ENCODE data around the gene CCDC150.

The CCDC150 gene

GRCh38 chr2:196639180-196640030, at the start of gene CCDC150:
TSS of gene CCDC150 (plus strand) at chr2:196639715. CDS start at chr2:196639767, 52 bp downstream.
- DNase-seq (ENCODE audit: low spot score in 2 of 2), result peak; percentile 90 to 91
- H3K4me1 Mint-ChIP-seq, result peaks cover 14% of the 10 kb centered on the region
- H3K36me3 Mint-ChIP-seq (ENCODE audit: insufficient read depth), result peaks cover 4% of the 10 kb centered on the region
- H3K4me3 Mint-ChIP-seq, result peak within 1 kb of the TSS; percentile 88
- H3K27ac Mint-ChIP-seq (ENCODE audit: low read depth), result peak within 1 kb of the TSS; percentile 76
- ATAC-seq (replicated peaks; ENCODE audit: extremely low read depth, poor library complexity, severe bottlenecking), result peak; percentile 100
- no peaks in the 10 kb centered on the region for H3K27me3 Mint-ChIP-seq
- H3K9me3 Mint-ChIP-seq, result no peaks in the 10 kb centered on the region

DNA sequence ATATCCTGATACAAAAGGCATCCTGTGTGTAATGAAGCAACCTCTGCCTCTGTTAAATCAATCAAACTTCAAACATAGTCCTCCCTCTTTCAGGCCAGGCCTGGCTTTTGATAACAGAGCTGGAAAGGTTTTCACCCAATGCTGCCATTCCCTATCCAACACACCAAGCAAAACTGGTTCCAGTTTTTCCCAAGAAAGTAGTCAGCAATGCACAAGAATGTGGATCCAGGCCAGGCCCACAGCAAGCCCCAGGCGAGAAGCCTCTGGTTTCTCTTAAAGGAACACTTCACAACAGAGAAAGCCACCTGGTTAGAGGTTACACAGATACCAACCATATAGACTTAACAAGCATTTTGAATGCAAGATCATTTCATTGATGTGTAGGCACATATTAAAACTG, 49.2 kb upstream of the CCDC150 start:
- Mint-ChIP-seq H3K9me3 (peaks cover 8% of the 10 kb centered on the region), H3K27ac (ENCODE audit: low read depth) (no peak overlapping the region), H3K4me1 (no peaks in the 10 kb centered on the region), H3K27me3 (peaks cover 90% of the 10 kb centered on the region), H3K4me3 (no peak overlapping the region), H3K36me3 (ENCODE audit: insufficient read depth) (peaks cover 2% of the 10 kb centered on the region)
- DNase-seq (ENCODE audit: low spot score in 2 of 2), result no peak
- ATAC-seq (replicated peaks; ENCODE audit: extremely low read depth, poor library complexity, severe bottlenecking), result no peak

GRCh38 chr2:196591004-196591403, 48.5 kb upstream of the CCDC150 start:
- no peak overlapping the region for H3K27ac Mint-ChIP-seq (ENCODE audit: low read depth)
- peaks cover 2% of the 10 kb centered on the region for H3K36me3 Mint-ChIP-seq (ENCODE audit: insufficient read depth)
- no peak for DNase-seq (ENCODE audit: low spot score in 2 of 2)
- H3K9me3 Mint-ChIP-seq, result peaks cover 6% of the 10 kb centered on the region
- ATAC-seq (replicated peaks; ENCODE audit: extremely low read depth, poor library complexity, severe bottlenecking), result no peak
- no peak overlapping the region for H3K4me3 Mint-ChIP-seq
- no peaks in the 10 kb centered on the region for H3K4me1 Mint-ChIP-seq
- H3K27me3 Mint-ChIP-seq, result peaks cover 90% of the 10 kb centered on the region

DNA sequence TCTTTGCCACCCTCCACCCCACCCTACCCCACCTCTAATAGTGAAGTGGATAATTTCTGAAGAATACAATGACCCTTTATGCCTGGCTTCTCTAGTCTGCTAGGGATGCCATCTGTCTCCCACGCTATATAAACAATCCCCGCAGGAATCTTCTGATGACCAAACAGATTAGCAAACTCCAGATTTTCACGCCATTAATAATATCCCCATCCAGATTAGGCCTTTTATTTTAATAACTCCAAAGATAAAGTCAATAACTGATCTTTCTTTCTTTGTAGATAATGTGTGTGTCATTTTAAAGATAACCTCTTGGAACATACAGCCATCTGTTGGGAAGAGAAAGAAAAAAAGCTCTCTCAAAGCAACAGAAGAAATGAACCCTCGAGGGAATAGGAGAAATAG, 47.9 kb upstream of the CCDC150 start:
- no peak for DNase-seq (ENCODE audit: low spot score in 2 of 2)
- no peak for ATAC-seq (replicated peaks; ENCODE audit: extremely low read depth, poor library complexity, severe bottlenecking)
- Mint-ChIP-seq H3K27ac (ENCODE audit: low read depth) (no peak overlapping the region), H3K4me3 (no peak overlapping the region), H3K9me3 (peaks cover 4% of the 10 kb centered on the region), H3K36me3 (ENCODE audit: insufficient read depth) (peaks cover 2% of the 10 kb centered on the region), H3K27me3 (peaks cover 90% of the 10 kb centered on the region), H3K4me1 (no peaks in the 10 kb centered on the region)

- ATAC-seq (replicated peaks; ENCODE audit: extremely low read depth, poor library complexity, severe bottlenecking) (no peak), DNase-seq (ENCODE audit: low spot score in 2 of 2) (no peak)
These were observed 47.1 kb upstream of the CCDC150 start for GRCh38 chr2:196592331-196592910.

GRCh38 chr2:196592911-196593881, 46.3 kb upstream of the CCDC150 start, which contains the start of gene HECW2:
TSS of gene HECW2 (minus strand) at chr2:196593554.
- Mint-ChIP-seq H3K27me3 (peaks cover 86% of the 10 kb centered on the region), H3K4me1 (no peaks in the 10 kb centered on the region), H3K4me3 (peak within 1 kb of the TSS; percentile 61), H3K36me3 (ENCODE audit: insufficient read depth) (peaks cover 2% of the 10 kb centered on the region), H3K27ac (ENCODE audit: low read depth) (no peak within 1 kb of the TSS), H3K9me3 (no peaks in the 10 kb centered on the region)
- ATAC-seq (replicated peaks; ENCODE audit: extremely low read depth, poor library complexity, severe bottlenecking) (no peak), DNase-seq (ENCODE audit: low spot score in 2 of 2) (no peak)

More at GRCh38 chr2:196592331-196592910, 47.1 kb upstream of the CCDC150 start:
- no peaks in the 10 kb centered on the region for H3K4me1 Mint-ChIP-seq
- H3K27ac Mint-ChIP-seq (ENCODE audit: low read depth), result no peak overlapping the region
- H3K36me3 Mint-ChIP-seq (ENCODE audit: insufficient read depth), result peaks cover 2% of the 10 kb centered on the region
- H3K27me3 Mint-ChIP-seq, result peaks cover 91% of the 10 kb centered on the region
- H3K9me3 Mint-ChIP-seq, result no peaks in the 10 kb centered on the region
- peak overlapping the region; percentile 61 for H3K4me3 Mint-ChIP-seq

GRCh38 chr2:196594158-196594557, 45.4 kb upstream of the CCDC150 start:
- H3K4me3 Mint-ChIP-seq, result no peak overlapping the region
- DNase-seq (ENCODE audit: low spot score in 2 of 2) (no peak), ATAC-seq (replicated peaks; ENCODE audit: extremely low read depth, poor library complexity, severe bottlenecking) (no peak)
- no peaks in the 10 kb centered on the region for H3K9me3 Mint-ChIP-seq
- H3K27me3 Mint-ChIP-seq, result peaks cover 79% of the 10 kb centered on the region
- H3K4me1 Mint-ChIP-seq, result no peaks in the 10 kb centered on the region
- no peak overlapping the region for H3K27ac Mint-ChIP-seq (ENCODE audit: low read depth)
- H3K36me3 Mint-ChIP-seq (ENCODE audit: insufficient read depth), result no peaks in the 10 kb centered on the region

- Mint-ChIP-seq H3K4me3 (no peak overlapping the region), H3K4me1 (no peaks in the 10 kb centered on the region), H3K9me3 (no peaks in the 10 kb centered on the region), H3K36me3 (ENCODE audit: insufficient read depth) (no peaks in the 10 kb centered on the region), H3K27me3 (peaks cover 68% of the 10 kb centered on the region), H3K27ac (ENCODE audit: low read depth) (no peak overlapping the region)
- no peak for DNase-seq (ENCODE audit: low spot score in 2 of 2)
- ATAC-seq (replicated peaks; ENCODE audit: extremely low read depth, poor library complexity, severe bottlenecking), result no peak
These were observed 42.0 kb upstream of the CCDC150 start for GRCh38 chr2:196597531-196597930.

GRCh38 chr2:196598412-196598811, 41.1 kb upstream of the CCDC150 start:
- Mint-ChIP-seq H3K36me3 (ENCODE audit: insufficient read depth) (no peaks in the 10 kb centered on the region), H3K4me1 (no peaks in the 10 kb centered on the region)

DNA sequence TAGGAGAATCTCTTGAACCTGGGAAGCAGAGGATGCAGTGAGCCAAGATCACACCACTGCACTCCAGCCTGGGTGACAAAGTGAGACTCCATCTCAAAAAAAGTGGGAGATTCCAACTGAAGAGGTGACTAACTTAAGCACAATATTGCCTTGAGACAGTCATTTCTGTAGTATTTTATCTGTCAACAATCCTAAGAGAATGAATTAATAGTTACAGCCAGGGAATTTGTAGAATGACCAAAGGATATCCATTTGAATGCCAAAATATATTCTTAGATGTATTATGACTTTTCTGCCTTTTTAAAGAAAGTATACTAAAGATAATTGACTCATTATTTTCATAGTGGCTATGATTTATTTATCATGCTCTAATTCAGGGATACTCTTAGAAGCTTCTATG, 40.7 kb upstream of the CCDC150 start:
- Mint-ChIP-seq H3K4me1 (no peaks in the 10 kb centered on the region), H3K36me3 (ENCODE audit: insufficient read depth) (no peaks in the 10 kb centered on the region), H3K9me3 (no peaks in the 10 kb centered on the region), H3K4me3 (no peak overlapping the region), H3K27me3 (peaks cover 73% of the 10 kb centered on the region), H3K27ac (ENCODE audit: low read depth) (no peak overlapping the region)
- no peak for DNase-seq (ENCODE audit: low spot score in 2 of 2)
- no peak for ATAC-seq (replicated peaks; ENCODE audit: extremely low read depth, poor library complexity, severe bottlenecking)

More at GRCh38 chr2:196598412-196598811, 41.1 kb upstream of the CCDC150 start:
- Mint-ChIP-seq H3K27me3 (peaks cover 73% of the 10 kb centered on the region), H3K27ac (ENCODE audit: low read depth) (no peak overlapping the region), H3K9me3 (no peaks in the 10 kb centered on the region), H3K4me3 (no peak overlapping the region)
- DNase-seq (ENCODE audit: low spot score in 2 of 2) (no peak), ATAC-seq (replicated peaks; ENCODE audit: extremely low read depth, poor library complexity, severe bottlenecking) (no peak)

DNA sequence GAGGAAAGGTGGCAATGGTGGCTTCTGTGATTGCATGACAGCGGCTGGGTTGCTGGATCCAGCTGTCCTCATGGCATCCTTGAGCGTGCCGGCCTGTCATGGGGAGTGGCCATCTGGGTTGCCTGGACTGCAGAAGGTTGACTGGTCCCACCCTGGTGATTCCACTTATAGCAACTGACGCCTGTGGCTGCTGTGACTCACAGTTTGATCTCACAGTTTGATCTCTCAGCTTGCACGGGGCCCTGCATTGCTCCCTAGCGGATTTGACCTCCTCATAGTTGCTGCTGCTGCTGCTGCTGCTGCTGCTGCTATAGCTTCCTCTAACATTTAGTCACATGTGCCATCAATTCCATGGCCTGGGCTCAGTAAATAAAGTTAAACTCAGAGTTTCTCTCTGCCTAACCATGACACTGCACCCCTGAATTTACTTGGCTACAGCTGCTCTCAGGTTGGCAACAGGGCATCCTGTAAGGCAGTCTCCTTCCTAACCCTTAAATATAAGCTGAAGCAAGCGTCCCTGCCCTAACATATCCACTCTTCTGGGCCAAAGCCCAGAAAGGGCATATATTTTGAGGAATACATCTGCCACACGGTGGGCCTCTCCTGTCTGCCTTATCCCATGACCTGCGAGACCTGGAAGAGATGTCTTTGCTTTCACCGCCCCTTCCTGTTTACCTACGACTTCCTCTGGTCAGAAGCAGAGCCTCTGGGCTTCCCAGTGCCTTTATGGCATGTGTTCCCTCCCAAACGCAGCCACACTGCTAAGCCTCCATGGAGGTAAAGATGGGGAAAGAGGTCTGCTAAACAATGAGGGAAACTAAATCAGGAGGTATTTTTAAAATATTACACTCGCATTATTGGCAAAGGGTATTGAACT, 37.8 kb upstream of the CCDC150 start:
- DNase-seq (ENCODE audit: low spot score in 2 of 2), result no peak
- no peak for ATAC-seq (replicated peaks; ENCODE audit: extremely low read depth, poor library complexity, severe bottlenecking)

More for the DNA sequence above, 37.8 kb upstream of the CCDC150 start:
- Mint-ChIP-seq H3K9me3 (no peaks in the 10 kb centered on the region), H3K27ac (ENCODE audit: low read depth) (no peak overlapping the region), H3K36me3 (ENCODE audit: insufficient read depth) (no peaks in the 10 kb centered on the region), H3K4me1 (no peaks in the 10 kb centered on the region), H3K27me3 (peaks cover 59% of the 10 kb centered on the region), H3K4me3 (no peak overlapping the region)
